Right kidney (tissue), 1 donor: Measurements from ENCODE around the gene MYRF.

Experiments used
- DNase-seq: peaks from one replicate; pipeline ENCODE4 v3.0.0-alpha.2; 2016

Gene MYRF

DNA sequence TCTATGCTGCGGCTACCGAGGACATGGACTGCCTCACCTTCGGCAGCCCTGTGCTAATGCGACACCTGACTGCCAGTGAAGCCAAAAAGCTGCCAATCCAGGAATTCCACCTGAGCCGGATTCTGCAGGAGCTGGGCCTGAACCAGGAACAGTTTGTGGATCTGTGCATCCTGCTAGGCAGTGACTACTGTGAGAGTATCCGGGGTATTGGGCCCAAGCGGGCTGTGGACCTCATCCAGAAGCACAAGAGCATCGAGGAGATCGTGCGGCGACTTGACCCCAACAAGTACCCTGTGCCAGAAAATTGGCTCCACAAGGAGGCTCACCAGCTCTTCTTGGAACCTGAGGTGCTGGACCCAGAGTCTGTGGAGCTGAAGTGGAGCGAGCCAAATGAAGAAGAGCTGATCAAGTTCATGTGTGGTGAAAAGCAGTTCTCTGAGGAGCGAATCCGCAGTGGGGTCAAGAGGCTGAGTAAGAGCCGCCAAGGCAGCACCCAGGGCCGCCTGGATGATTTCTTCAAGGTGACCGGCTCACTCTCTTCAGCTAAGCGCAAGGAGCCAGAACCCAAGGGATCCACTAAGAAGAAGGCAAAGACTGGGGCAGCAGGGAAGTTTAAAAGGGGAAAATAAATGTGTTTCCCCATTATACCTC lies 43.6 kb downstream of the MYRF start:
- DNase-seq, result no peak

DNA sequence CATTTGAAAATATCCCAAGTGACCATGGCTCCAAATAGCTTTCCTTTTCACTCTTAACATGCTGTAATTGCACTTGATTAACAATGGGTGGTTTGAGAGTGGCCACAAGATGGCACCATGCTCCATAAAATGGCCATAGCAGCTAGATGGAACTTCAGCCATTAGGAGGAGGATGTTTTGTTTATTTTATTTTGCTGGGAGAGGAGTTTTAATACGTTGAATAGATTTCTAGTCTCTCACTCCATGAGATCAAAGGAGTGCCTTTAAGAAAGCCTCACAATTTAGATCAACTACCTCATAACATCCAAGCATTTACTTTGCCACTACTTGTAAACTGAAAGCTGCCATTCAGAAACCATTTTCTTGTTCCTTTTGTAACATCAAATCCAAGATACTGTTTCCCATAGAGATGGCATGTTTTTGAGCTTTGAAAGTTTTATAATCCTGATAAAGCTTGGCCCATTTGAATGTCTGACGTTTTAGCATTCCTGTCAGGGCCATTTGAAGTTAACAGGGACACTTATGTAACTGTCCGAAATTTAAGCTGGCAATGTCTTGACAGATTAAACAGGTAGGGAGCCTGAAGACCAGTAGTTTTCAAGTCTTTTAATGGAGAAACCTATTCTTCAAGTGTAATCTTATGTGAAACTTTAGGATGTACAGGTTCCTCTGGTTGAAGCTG lies 45.0 kb downstream of the MYRF start:
- peak; percentile 51 for DNase-seq

DNA sequence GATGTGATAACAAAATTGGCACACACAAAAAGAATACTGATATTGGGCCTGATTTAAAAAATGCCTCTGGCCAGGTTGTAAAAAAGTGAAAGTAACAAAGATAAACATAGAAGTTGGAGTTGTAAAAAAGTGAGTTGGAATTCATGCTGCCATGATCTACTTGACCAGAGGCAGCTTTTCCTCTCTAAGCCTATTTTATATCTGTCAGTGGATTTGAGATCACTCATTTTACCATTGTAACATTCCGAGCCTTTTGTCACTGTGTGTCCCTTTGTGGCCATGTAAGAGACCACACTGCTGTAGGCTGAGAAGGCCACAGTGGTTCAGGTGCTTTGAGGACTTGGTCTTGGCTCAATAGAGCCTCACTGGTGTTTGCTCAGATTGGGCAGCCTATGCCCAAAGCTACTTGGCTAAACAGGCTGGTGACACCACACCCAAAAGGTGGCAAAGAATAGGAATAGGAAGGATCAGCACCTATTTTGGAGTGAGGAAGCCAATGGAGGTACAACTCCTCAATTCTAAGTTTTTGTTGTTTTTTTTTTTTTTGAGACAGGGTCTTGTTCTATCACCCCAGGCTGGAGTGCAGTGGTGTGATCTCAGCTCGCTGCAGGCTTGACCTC lies 47.3 kb downstream of the MYRF start:
- DNase-seq, result no peak

DNA sequence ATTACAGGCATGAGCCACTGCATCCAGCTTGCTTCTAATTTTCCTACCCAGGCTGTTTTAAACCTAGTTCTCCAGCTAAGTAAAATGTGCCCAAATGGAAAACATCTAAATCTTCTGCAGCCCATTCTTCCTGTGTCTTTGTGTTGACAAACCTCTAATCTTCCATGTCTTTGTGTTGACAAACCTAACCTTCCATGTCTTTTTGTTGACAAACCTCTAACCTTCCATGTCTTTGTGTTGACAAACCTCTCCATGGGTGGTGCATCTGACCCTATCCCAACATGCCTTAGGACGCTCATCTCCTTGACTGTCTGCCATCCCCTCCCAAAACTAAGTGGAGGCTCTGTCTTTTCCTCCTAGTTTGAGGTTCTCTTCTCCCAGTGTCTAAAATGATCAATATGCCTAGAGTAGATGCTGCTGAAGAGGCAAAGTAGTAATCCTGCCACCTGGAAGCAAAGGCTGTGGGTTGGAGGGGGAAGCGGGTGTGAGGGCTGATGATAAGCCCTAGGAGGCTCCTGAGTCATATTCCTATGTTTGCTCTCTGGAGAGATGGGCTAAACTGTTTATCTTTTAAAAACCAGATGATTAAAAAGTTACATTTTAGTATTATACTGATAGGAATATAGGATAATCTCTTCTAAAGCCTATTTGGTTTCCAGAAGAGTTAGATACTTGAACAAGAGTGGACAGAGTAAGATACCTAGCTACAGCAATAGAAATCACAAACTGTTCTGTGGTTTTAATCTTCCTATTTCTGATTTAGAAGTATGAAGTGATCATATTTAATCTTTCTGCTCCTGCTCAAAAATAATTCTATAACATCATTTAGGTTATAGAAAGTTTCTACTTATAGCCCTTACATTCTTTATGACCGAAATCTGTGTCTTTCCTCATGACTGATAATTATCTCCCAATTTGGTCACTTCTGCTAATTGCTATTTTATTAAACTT lies 48.2 kb downstream of the MYRF start:
- no peak for DNase-seq

DNA sequence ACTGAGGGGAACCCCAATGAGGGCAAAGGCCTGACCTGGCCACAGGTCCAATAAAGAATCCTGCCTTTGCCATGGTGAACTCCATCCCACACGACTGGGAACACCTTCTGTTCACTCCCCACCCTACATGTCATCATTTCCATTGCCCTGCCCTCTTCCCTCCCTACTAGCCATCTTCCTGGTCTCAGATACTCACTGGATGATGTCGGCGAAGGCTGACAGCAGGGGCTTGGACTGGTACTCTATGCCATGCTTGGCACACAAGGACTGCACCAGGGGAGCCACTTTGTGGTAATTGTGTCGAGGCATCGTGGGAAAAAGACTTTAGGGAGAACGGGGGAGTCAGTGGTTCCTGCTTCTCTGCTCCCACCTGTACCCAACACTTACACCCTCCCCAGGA lies 50.2 kb downstream of the MYRF start:
- no peak for DNase-seq

DNA sequence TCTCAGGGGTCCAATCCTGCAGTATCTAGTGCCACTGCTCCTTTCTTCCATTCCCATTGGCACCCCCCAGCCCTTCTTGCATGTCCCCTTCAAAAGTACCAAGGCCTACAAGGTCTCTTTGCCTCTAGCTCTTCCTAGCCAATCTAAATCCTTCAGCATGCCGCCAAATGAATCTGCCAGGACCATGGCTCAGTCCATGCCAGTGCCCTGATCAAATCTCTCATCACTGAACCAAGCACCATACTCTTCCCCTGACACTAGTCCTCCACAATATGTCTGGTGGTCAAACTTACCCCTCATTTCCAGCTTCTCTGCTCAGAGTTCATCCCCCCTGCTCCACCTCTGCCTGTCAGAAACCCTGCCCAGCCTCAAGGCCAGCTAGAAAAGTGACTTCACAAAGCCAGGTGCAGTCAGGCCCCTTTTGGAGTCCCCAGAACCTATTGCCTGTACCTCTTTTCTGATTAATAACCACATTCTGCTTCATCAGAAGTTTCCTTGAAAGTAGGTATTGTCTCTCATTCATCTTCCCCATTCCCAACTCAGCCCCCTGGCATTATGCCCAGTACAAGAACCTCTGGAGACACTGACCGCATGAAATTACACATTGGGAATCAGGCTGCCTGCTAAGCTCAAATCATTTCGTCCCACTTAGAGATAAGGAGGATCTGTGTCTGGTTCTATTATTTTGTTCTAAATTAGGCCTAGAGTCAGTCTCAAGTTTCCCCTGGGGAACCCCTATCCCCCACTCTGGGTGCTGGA lies 51.6 kb downstream of the MYRF start:
- DNase-seq, result no peak

DNA sequence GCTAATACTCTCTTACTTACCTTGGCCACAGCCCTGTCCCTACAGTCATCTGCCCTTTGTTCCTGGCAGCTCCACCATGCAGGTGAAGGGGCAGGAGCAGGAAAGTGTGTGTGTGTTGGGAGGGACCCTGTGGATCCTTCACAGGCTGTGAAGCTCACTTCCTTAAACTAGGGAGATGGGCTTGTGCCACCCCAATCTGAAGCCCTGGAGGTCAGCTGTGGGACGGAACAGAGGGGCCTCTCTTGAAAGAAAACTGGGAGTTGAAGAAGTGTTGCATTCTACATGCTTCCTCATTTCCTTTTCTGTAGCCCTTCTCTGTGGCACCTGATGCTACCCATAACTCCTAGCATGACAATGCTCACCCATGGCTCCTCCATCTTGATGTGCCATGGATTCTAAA lies 52.7 kb downstream of the MYRF start:
- no peak for DNase-seq

DNA sequence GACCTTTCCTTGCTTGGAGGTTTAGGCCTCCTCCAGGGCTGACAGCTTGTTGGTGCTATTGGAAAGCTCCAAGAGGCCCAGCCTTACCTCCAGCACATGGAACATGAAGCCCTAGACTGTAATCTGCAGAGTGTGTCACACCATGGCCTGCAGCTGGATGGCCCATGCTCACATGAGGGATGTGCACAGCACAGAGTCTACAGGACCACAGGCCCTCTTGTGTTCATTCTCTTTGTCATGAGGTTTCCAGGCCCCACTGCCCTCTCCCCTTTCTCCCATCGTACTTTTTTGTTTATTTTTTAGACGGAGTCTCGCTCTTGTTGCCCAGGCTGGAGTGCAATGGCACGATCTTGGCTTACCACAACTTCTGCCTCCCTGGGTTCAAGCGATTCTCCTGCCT lies 54.3 kb downstream of the MYRF start:
- DNase-seq, result no peak

DNA sequence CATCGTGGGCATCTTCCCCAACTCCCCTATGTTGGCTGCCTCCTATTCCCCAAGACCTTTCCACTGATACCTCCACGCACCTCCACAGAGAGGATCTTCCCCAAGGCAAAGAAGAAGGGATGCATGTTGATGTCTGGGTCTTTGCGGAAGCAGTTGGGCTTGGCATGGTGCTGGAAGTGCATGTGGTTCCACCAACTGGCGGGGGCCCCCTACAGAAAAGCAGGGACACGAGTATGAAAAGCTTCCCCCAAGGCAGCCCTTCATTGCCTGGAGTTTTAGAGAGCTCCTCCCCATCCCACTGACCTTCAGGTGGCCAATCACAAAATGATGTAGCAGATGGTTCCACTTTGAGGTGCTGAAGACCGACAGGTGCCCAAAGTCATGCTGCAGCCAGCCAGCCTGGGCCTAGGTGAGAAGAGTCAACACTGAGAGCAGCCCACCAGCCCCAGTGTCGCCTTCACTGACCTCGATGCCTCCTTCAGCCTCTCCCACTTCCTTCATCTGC lies 58.3 kb downstream of the MYRF start:
- DNase-seq, result no peak

DNA sequence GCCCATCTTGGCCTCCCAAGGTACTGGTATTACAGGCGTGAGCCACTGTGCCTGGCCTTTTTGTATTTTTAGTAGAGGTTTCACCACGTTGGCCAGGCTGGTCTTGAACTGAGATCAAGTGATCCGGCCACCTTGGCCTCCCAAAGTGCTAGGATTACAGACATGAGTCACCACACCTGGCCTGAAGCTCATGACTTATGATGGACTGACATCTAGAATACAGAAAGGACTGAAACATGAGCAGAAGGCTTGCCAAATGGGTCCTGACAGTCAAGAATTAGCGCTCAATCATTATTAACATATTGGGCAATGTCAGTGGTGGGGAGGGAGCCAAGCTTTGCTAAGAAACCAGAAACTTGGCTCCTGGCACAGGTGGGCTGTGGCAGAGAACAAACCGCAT lies 59.4 kb downstream of the MYRF start:
- no peak for DNase-seq

DNA sequence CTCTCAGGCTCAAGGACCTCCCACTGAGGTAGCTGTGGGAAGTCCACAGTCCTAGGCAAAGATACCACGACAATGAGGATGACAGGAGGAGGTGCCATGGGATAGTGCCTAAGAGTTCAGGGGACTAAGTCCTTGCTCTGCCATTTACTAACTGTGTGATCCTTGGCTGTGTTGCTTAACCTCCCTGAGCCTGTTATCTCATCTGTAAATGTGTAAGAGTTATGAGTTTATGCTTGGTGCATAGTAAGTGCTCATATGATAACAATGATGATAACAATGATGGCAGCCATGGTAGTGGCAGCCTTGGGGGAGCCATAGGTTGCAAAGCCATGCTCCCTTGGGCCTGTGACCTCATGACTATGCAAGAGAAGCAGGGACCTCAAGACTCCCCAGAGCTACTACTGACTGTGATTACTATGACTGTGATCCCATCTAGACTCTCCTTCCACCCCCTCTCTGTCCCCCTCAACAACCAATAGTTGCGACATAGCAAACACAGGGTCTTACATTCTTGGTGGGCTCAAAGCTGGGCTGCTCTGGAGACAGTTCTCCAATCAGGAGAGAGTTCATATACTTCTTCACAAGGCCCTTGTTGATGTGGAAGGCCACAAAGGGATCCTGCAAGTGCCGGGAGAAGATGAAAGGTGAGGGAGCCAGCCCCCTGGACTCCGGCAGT lies 60.4 kb downstream of the MYRF start:
- no peak for DNase-seq

DNA sequence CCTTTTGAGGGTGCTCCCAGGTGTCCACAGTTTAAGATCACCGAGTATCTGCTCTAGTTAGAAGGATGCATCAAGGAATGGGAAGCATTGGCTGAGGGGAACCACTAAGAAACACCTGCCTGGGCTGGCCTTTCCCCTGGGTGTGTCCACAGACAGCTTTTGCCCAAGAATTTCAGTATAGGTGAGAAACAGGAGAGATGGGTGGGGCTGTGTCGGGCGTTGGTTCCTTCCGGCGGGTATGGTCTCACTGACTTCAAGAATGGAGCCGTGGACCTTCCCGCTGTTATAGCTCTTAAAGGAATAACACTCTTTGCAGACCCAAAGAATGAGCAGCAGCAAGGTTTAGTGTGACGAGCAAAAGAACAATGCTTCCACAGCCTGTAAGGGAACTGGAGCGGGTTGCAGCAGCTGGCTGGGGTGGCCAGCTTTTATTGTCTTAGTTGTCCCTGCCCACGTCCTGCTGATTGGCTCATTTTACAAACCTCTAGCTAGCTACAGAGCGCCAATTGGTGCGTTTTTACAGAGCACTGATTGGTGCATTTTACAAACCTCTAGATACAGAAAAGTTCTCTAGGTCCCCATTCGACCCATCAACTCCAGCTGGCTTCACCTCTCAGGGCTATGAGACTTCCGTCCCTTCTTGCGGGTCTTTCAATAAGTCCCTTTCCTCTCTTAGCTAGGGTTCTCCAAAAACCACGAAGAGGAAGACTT lies 62.0 kb downstream of the MYRF start:
- DNase-seq, result no peak

DNA sequence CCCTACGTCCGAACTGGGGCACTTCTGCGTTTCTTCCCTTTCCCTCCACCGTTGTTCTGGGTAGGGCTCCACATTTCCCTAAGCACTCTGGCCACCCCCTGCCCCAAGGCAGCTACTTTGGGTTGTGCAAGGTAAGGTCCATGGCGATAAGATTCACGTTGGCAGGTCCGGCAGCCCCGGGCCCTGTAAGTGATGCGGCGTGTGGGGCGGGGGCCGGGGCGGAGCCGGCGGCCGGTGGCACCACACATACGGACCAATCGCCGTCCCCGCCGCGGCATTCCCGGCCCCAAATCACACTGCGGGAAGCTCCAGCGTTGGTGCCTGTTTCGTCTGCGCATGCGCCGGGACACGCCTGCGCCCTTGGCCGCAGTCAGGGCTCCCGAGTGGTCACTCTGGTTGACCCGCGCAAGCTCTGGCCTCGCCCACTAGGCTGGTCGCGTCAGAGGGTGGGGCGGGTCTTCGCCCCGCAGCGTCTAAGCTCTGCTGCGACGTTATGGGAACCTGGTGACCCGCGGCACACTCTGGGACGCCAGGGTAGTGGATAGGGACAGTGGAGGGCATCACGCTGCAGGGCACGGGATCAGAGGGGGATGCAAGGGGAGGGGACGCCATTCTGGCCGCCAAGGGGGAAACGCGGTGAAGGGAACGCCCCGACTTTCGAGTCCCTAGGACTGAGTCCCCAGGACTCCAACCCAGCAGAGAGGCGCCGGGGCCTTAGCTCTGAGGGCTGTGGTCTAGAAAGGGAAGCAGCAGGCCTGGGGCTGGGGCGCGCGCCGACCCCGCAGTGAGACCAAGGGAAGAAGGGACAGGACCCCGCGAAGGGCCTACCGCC lies 62.7 kb downstream of the MYRF start:
- peak; percentile 87 for DNase-seq

DNA sequence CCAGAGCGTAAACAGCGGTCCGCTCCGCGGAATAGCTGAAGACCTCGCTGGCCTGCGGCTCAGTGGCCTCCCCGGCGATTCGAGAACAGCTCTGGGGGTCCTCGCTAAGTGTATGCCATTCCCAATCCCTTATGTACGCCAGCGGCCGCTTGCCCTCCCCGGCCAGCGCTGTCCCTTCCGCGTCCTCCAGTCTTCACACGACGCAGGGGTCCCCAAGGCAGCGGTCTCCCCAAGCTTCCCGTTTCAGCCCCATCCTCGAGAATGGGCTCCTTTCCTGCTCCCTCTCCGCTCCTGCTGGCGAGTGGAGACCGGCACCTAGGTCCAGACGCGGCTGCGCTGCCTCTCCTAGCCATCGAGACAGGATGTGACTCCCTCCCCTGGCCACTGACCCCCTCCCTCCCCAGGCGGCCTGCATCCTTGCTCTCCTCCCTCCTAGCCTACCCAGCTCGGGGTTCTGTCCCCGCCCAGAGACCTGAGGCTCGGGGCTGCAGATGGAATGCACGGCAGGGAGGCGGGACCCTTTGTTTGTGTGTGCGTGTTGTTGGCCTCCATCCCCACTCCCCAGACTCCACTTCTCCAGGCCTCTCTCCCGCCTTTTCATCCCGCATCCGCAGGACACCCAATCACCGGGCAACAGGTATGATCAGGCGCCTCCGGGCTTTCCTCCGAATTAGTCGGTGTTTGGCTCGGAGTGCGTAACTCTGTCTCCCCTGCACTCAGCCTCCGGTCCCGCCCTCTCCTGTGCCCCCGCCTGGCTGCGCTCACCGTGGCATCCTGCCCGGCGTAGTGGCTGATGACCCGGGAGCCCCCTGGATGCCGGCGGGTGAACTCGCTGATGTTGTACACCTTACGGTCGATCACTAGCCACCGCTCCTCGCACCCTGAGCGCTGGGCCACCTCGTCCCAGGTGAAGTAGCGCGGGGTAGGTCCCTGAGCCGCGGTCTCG lies 63.6 kb downstream of the MYRF start:
- peak; percentile 86 for DNase-seq

DNA sequence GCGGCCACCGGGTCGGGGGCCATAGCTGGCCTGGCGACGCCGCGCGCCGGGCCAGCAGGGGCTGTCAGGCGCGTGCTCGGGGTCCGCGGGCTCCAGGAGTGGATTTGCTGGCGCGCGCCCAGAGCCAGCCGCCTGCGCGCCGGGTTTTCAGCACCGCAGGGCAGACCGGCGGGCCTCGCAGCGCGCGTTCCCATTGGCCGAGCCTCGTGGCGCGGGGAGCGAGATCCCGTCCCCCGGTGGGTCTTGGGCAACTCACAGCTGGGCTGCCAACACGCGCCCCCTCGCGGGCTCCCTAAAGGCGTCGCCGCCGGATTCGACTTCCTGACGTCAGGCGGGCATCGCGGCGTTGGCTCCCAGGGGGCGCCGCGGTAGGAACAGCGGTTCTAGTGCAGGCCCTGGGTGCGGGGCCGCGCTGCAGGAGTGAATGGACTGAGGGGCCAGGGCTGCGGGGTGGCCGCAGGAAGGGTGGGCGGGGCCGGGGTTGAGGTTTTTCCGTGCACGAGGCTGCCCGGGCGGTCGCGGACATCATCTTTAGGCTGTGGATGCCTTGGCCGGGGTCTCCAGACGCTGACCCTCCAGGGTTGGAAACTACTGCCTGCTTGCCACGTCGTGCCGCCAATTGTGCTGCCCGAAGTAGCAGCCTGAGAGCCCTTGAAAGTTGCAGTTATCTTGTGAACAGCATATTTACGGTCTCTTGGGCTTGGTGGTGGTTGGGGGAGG lies 64.5 kb downstream of the MYRF start, which contains the start of gene FADS1:
TSS of gene FADS1 (minus strand) at position 268 of the 720 bp plus-strand sequence. CDS start at position 194, 74 bp downstream.
- peak; percentile 91 for DNase-seq

DNA sequence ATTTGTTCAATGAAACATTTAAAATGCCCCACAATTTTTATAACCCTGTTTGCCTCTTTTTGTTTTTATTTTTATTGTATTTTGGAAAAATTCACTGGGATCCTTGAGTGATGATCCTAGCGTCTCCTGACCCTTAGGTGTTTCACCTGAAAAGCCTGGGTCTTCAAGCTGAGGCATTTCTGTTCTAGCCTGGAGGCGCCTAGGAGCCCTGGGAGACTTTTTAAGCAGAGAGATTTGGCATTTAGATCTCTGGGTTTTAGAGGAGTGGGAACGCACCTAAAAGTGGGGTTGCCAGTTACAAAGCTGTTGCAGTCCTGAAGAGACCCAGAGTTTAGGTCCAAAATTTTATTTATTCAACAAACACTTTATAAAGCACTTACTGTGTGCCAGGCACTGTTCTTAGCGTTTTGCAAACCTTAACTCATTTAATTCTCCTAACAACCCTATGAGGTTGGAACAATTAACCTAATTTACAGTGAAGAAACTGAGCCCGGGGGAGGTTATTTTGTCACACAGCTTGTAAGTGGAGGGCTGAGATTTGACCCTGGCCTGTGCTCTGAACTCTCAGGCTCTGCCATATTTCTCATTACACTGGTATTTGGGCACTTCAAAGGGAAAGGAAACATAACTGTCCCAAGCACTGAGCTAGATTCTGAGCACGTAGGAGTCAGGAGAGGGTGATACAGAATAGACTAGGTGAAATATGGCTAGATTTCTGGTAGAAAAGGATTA lies 65.2 kb downstream of the MYRF start:
- DNase-seq, result no peak

DNA sequence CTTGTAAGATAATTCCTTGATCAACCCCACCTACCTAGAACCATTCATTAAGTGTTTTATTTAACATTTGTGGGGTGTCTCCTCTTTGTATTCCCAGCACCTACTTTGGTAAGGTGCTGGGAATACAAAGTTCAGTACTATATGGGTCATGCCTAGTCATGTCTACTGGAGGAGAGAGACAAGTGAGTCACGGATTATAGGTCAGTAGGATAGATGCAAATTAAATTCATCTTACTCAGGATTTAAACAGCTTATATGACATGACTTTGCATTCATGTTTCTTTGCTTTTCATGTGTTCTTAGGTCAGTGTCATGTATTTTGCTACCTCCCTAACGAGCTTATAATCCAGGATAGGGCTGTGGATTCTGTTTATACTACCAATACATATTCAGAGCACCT lies 67.7 kb downstream of the MYRF start:
- DNase-seq, result no peak
